Measurements from ENCODE around the gene STON2.

Gene STON2

GRCh38 chr14:81295958-81296923 is 103.9 kb downstream of the STON2 start:
- Histone ChIP-seq H3K36me3 (ENCODE audit: control insufficient read depth in 1 of 2, insufficient read depth in 2 of 2, low read length in 2 of 2) (no peaks in the 10 kb centered on the region), H3K27me3 (ENCODE audit: low read depth, low read length) (no peaks in the 10 kb centered on the region), H3K4me1 (ENCODE audit: control insufficient read depth in 1 of 2, insufficient read depth in 2 of 2, low read length in 2 of 2) (no peaks in the 10 kb centered on the region), H3K4me3 (ENCODE audit: low read depth in 1 of 2, low read length in 2 of 2) (no peak overlapping the region), H3K27ac (ENCODE audit: low read length) (no peak overlapping the region), H3K9me3 (ENCODE audit: control insufficient read depth in 1 of 2, low read length in 2 of 2) (no peaks in the 10 kb centered on the region)

- no peak overlapping the region for H3K27ac ChIP-seq (ENCODE audit: low read length)
- H3K9me3 ChIP-seq (ENCODE audit: control insufficient read depth in 1 of 2, low read length in 2 of 2) = no peaks in the 10 kb centered on the region
- H3K4me1 ChIP-seq (ENCODE audit: control insufficient read depth in 1 of 2, insufficient read depth in 2 of 2, low read length in 2 of 2) = no peaks in the 10 kb centered on the region
- no peaks in the 10 kb centered on the region for H3K27me3 ChIP-seq (ENCODE audit: low read depth, low read length)
- H3K36me3 ChIP-seq (ENCODE audit: control insufficient read depth in 1 of 2, insufficient read depth in 2 of 2, low read length in 2 of 2) = no peaks in the 10 kb centered on the region
- H3K4me3 ChIP-seq (ENCODE audit: low read depth in 1 of 2, low read length in 2 of 2) = no peak overlapping the region
These were observed 110.6 kb downstream of the STON2 start for GRCh38 chr14:81289516-81289915.

GRCh38 chr14:81286574-81287370 is 113.4 kb downstream of the STON2 start:
- Histone ChIP-seq H3K9me3 (ENCODE audit: control insufficient read depth in 1 of 2, low read length in 2 of 2) (no peaks in the 10 kb centered on the region), H3K4me1 (ENCODE audit: control insufficient read depth in 1 of 2, insufficient read depth in 2 of 2, low read length in 2 of 2) (no peaks in the 10 kb centered on the region), H3K4me3 (ENCODE audit: low read depth in 1 of 2, low read length in 2 of 2) (no peak overlapping the region), H3K27me3 (ENCODE audit: low read depth, low read length) (no peaks in the 10 kb centered on the region), H3K27ac (ENCODE audit: low read length) (no peak overlapping the region), H3K36me3 (ENCODE audit: control insufficient read depth in 1 of 2, insufficient read depth in 2 of 2, low read length in 2 of 2) (no peaks in the 10 kb centered on the region)

GRCh38 chr14:81285245-81285644 is 114.9 kb downstream of the STON2 start:
- Histone ChIP-seq H3K4me3 (ENCODE audit: low read depth in 1 of 2, low read length in 2 of 2) (no peak overlapping the region), H3K9me3 (ENCODE audit: control insufficient read depth in 1 of 2, low read length in 2 of 2) (no peaks in the 10 kb centered on the region), H3K36me3 (ENCODE audit: control insufficient read depth in 1 of 2, insufficient read depth in 2 of 2, low read length in 2 of 2) (no peaks in the 10 kb centered on the region), H3K4me1 (ENCODE audit: control insufficient read depth in 1 of 2, insufficient read depth in 2 of 2, low read length in 2 of 2) (no peaks in the 10 kb centered on the region), H3K27me3 (ENCODE audit: low read depth, low read length) (no peaks in the 10 kb centered on the region), H3K27ac (ENCODE audit: low read length) (no peak overlapping the region)

GRCh38 chr14:81281332-81281731 is 118.8 kb downstream of the STON2 start:
- H3K4me3 ChIP-seq (ENCODE audit: low read depth in 1 of 2, low read length in 2 of 2) = no peak overlapping the region
- no peaks in the 10 kb centered on the region for H3K9me3 ChIP-seq (ENCODE audit: control insufficient read depth in 1 of 2, low read length in 2 of 2)
- no peaks in the 10 kb centered on the region for H3K36me3 ChIP-seq (ENCODE audit: control insufficient read depth in 1 of 2, insufficient read depth in 2 of 2, low read length in 2 of 2)
- no peaks in the 10 kb centered on the region for H3K27me3 ChIP-seq (ENCODE audit: low read depth, low read length)
- H3K27ac ChIP-seq (ENCODE audit: low read length) = no peak overlapping the region
- H3K4me1 ChIP-seq (ENCODE audit: control insufficient read depth in 1 of 2, insufficient read depth in 2 of 2, low read length in 2 of 2) = no peaks in the 10 kb centered on the region

- H3K27ac ChIP-seq (ENCODE audit: low read length) = no peak overlapping the region
- H3K4me3 ChIP-seq (ENCODE audit: low read depth in 1 of 2, low read length in 2 of 2) = no peak overlapping the region
- H3K36me3 ChIP-seq (ENCODE audit: control insufficient read depth in 1 of 2, insufficient read depth in 2 of 2, low read length in 2 of 2) = no peaks in the 10 kb centered on the region
- no peaks in the 10 kb centered on the region for H3K27me3 ChIP-seq (ENCODE audit: low read depth, low read length)
- H3K9me3 ChIP-seq (ENCODE audit: control insufficient read depth in 1 of 2, low read length in 2 of 2) = no peaks in the 10 kb centered on the region
- no peaks in the 10 kb centered on the region for H3K4me1 ChIP-seq (ENCODE audit: control insufficient read depth in 1 of 2, insufficient read depth in 2 of 2, low read length in 2 of 2)
These were observed 119.9 kb downstream of the STON2 start for GRCh38 chr14:81280136-81280791.

GRCh38 chr14:81277096-81277495 is 123.0 kb downstream of the STON2 start:
- H3K9me3 ChIP-seq (ENCODE audit: control insufficient read depth in 1 of 2, low read length in 2 of 2) = no peaks in the 10 kb centered on the region
- no peaks in the 10 kb centered on the region for H3K27me3 ChIP-seq (ENCODE audit: low read depth, low read length)
- no peaks in the 10 kb centered on the region for H3K4me1 ChIP-seq (ENCODE audit: control insufficient read depth in 1 of 2, insufficient read depth in 2 of 2, low read length in 2 of 2)
- H3K36me3 ChIP-seq (ENCODE audit: control insufficient read depth in 1 of 2, insufficient read depth in 2 of 2, low read length in 2 of 2) = no peaks in the 10 kb centered on the region
- H3K4me3 ChIP-seq (ENCODE audit: low read depth in 1 of 2, low read length in 2 of 2) = no peak overlapping the region
- no peak overlapping the region for H3K27ac ChIP-seq (ENCODE audit: low read length)

GRCh38 chr14:81276073-81277069 is 123.8 kb downstream of the STON2 start:
- H3K4me1 ChIP-seq (ENCODE audit: control insufficient read depth in 1 of 2, insufficient read depth in 2 of 2, low read length in 2 of 2) = no peaks in the 10 kb centered on the region
- no peak overlapping the region for H3K4me3 ChIP-seq (ENCODE audit: low read depth in 1 of 2, low read length in 2 of 2)
- no peaks in the 10 kb centered on the region for H3K9me3 ChIP-seq (ENCODE audit: control insufficient read depth in 1 of 2, low read length in 2 of 2)
- H3K36me3 ChIP-seq (ENCODE audit: control insufficient read depth in 1 of 2, insufficient read depth in 2 of 2, low read length in 2 of 2) = no peaks in the 10 kb centered on the region
- no peaks in the 10 kb centered on the region for H3K27me3 ChIP-seq (ENCODE audit: low read depth, low read length)
- no peak overlapping the region for H3K27ac ChIP-seq (ENCODE audit: low read length)

GRCh38 chr14:81275305-81276072 is 124.6 kb downstream of the STON2 start:
- Histone ChIP-seq H3K9me3 (ENCODE audit: control insufficient read depth in 1 of 2, low read length in 2 of 2) (no peaks in the 10 kb centered on the region), H3K27ac (ENCODE audit: low read length) (no peak overlapping the region), H3K27me3 (ENCODE audit: low read depth, low read length) (no peaks in the 10 kb centered on the region), H3K4me3 (ENCODE audit: low read depth in 1 of 2, low read length in 2 of 2) (no peak overlapping the region), H3K4me1 (ENCODE audit: control insufficient read depth in 1 of 2, insufficient read depth in 2 of 2, low read length in 2 of 2) (no peaks in the 10 kb centered on the region), H3K36me3 (ENCODE audit: control insufficient read depth in 1 of 2, insufficient read depth in 2 of 2, low read length in 2 of 2) (no peaks in the 10 kb centered on the region)
